Panc1 (cell line): Measurements from ENCODE around the gene FAM110C. TPM values are rescaled to one million over a fixed set of nuclear protein-coding genes. Genes with fewer than 3 reads are reported as not detected.

Source experiments
- ATAC-seq: fragments of 200-7000 bp; cut with Tn5 transposase; 2 replicates; pipeline ENCODE4 v1.9.1; 2020; ENCODE audit warnings: mild to moderate bottlenecking, moderate library complexity
- BruUV-seq: library from RNA; stranded (reverse); fragments of 400-500 nt; replicated peaks from 2 replicates; lab custom pipeline; 2021; lab: Mats Ljungman, UMichigan
- CTCF ChIA-PET: fragments of 300-600 bp; sonication (Branson Sonifier 250); formaldehyde crosslinking; loops from one replicate; lab custom pipeline; 2022; ENCODE audit warnings: antibody characterized with exemption; lab: Charles Lee
- POLR2A ChIA-PET: fragments of 300-600 bp; sonication (Branson Sonifier 250); formaldehyde crosslinking; loops from one replicate; lab custom pipeline; 2022; ENCODE audit warnings: antibody characterized with exemption; lab: Charles Lee
- DNase-seq: peaks from one replicate; pipeline ENCODE4 v3.0.0-alpha.2; 2010; ENCODE audit warnings: low read depth, low spot score
- H3K27ac ChIP-seq: 2 replicates; pipeline ENCODE4 v1.5.1; 2011; ENCODE audit warnings: mild to moderate bottlenecking, low read length, inconsistent platforms
- H3K27me3 ChIP-seq: fragments of 200-500 bp; sonication (Bioruptor generic); 2 replicates; pipeline ENCODE4 v1.6.0; 2014; ENCODE audit warnings: low read length, inconsistent platforms; ENCODE audit not compliant: control insufficient read depth, insufficient read depth
- H3K36me3 ChIP-seq: fragments of 200-500 bp; sonication (Bioruptor generic); 2 replicates; pipeline ENCODE4 v1.5.1; 2014; ENCODE audit warnings: inconsistent platforms, mild to moderate bottlenecking, low read length, moderate library complexity; ENCODE audit not compliant: control insufficient read depth, insufficient read depth
- H3K4me1 ChIP-seq: 2 replicates; pipeline ENCODE4 v1.5.1; 2011; ENCODE audit warnings: inconsistent platforms, mild to moderate bottlenecking, low read length, moderate library complexity; ENCODE audit not compliant: control insufficient read depth, insufficient read depth
- H3K4me3 ChIP-seq, 2 experiments: 2 replicates each; pipeline ENCODE4 v1.5.1; 2011 to 2012; ENCODE audit warnings: low read depth in 2 of 2, low read length in 2 of 2, mild to moderate bottlenecking in 2 of 2, inconsistent platforms in 1 of 2, moderate library complexity in 1 of 2
- H3K9me3 ChIP-seq: fragments of 200-500 bp; sonication (Bioruptor generic); 2 replicates; pipeline ENCODE4 v1.5.1; 2014; ENCODE audit warnings: low read depth, mild to moderate bottlenecking, inconsistent platforms, low read length, moderate library complexity; ENCODE audit not compliant: control insufficient read depth, insufficient read depth
- CTCF ChIP-seq: fragments of 450-650 bp; IDR thresholded peaks from 2 replicates; pipeline ENCODE4 v1.5.1; 2017; ENCODE audit warnings: mild to moderate bottlenecking
- POLR2AphosphoS5 ChIP-seq: IDR thresholded peaks from 2 replicates; pipeline ENCODE4 v1.6.1; 2012; ENCODE audit warnings: mild to moderate bottlenecking, low read depth, low read length, moderate library complexity
- SIN3A ChIP-seq: IDR thresholded peaks from 2 replicates; pipeline ENCODE4 v1.6.1; 2012; ENCODE audit warnings: low read depth, mild to moderate bottlenecking, low read length, moderate library complexity, borderline replicate concordance; ENCODE audit not compliant: insufficient read depth
- TCF7L2 ChIP-seq: IDR thresholded peaks from 2 replicates; pipeline ENCODE4 v1.6.1; 2011; ENCODE audit warnings: mild to moderate bottlenecking, low read depth, low read length, inconsistent platforms
- in situ Hi-C: cut with HindIII; loops from 2 replicates; pipeline ENCODE4 v1.10.0; 2016; ENCODE audit warnings: low sequenced_read_pairs, low pct_unique_long_range_greater_than_20kb
- intact Hi-C: fragments of 100-400 bp; cut with micrococcal nuclease; formaldehyde crosslinking; loops from one replicate; pipeline ENCODE4 v1.10.0; 2022; ENCODE audit not compliant: unreplicated experiment
- total RNA-seq: library from RNA; stranded (reverse); gene quantifications from one replicate; pipeline ENCODE4 v1.2.1, GENCODE V29; 2021; ENCODE audit not compliant: unreplicated experiment
- TF ChIP-seq, protein P1 (sequence below), 2 experiments: IDR thresholded peaks; 2 replicates each; pipeline ENCODE4 v1.6.1; 2011 to 2012; ENCODE audit warnings: low read depth in 2 of 2, control low read depth in 1 of 2, low read length in 1 of 2, mild to moderate bottlenecking in 1 of 2, moderate library complexity in 1 of 2; ENCODE audit not compliant: insufficient read depth in 1 of 2

FAM110C gene
- total RNA-seq, 1 experiment from 2014 or later, result 0.13 TPM

GRCh38 chr2:33620-34019 is 12.7 kb downstream of the FAM110C start:
- no TSS peak for BruUV-seq
- Histone ChIP-seq H3K4me3 (no peak overlapping the region), H3K4me1 (no peaks in the 10 kb centered on the region), H3K27ac (no peak overlapping the region), H3K9me3 (no peaks in the 10 kb centered on the region), H3K36me3 (no peaks in the 10 kb centered on the region), H3K27me3 (peaks cover 2% of the 10 kb centered on the region; the same call in 1 of the 2 replicates)
- in situ Hi-C loops (no loop called here), intact Hi-C loops (no loop called here)
- TF ChIP-seq CTCF, result no peak
- no peak for TF ChIP-seq SIN3A
- TF ChIP-seq POLR2AphosphoS5, result no peak
- TF ChIP-seq, protein P1, sequence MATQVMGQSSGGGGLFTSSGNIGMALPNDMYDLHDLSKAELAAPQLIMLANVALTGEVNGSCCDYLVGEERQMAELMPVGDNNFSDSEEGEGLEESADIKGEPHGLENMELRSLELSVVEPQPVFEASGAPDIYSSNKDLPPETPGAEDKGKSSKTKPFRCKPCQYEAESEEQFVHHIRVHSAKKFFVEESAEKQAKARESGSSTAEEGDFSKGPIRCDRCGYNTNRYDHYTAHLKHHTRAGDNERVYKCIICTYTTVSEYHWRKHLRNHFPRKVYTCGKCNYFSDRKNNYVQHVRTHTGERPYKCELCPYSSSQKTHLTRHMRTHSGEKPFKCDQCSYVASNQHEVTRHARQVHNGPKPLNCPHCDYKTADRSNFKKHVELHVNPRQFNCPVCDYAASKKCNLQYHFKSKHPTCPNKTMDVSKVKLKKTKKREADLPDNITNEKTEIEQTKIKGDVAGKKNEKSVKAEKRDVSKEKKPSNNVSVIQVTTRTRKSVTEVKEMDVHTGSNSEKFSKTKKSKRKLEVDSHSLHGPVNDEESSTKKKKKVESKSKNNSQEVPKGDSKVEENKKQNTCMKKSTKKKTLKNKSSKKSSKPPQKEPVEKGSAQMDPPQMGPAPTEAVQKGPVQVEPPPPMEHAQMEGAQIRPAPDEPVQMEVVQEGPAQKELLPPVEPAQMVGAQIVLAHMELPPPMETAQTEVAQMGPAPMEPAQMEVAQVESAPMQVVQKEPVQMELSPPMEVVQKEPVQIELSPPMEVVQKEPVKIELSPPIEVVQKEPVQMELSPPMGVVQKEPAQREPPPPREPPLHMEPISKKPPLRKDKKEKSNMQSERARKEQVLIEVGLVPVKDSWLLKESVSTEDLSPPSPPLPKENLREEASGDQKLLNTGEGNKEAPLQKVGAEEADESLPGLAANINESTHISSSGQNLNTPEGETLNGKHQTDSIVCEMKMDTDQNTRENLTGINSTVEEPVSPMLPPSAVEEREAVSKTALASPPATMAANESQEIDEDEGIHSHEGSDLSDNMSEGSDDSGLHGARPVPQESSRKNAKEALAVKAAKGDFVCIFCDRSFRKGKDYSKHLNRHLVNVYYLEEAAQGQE (IDR thresholded peaks at IDR 0.05; ENCODE audit: insufficient read depth in 1 of 2, low read depth in 2 of 2, low read length in 1 of 2), result no peak
- no peak for TF ChIP-seq TCF7L2
- POLR2A ChIA-PET, result no interaction called here
- ATAC-seq, result peak; percentile 45; the same call in 1 of the 2 replicates
- DNase-seq, result no peak
- CTCF ChIA-PET, result no interaction called here

DNA sequence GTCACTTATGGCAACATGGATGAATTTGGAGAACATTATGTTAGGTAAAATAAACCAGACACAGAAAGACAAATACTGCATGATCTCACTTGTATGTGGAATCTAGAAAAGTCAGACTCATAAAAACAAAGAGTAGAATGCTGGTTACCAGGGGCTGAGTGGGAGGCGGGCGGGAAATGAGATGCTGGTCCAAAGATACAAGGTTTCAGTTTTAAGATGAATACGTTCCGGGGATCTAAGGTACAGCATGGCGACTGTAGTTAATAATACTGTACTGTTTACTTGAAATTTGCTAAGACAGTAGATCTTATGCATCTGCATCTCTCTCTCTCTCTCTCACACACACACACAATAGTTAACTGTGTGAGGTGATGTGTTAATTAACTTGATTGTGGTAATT is 14.2 kb downstream of the FAM110C start:
- in situ Hi-C loops (no loop called here), intact Hi-C loops (no loop called here)
- H3K27ac ChIP-seq, result no peak overlapping the region
- no peaks in the 10 kb centered on the region for H3K36me3 ChIP-seq
- no peak overlapping the region for H3K4me3 ChIP-seq
- TF ChIP-seq CTCF, result no peak
- no peak for TF ChIP-seq SIN3A
- TF ChIP-seq, protein P1 (IDR thresholded peaks at IDR 0.05; ENCODE audit: insufficient read depth in 1 of 2, low read depth in 2 of 2, low read length in 1 of 2), result no peak
- no peaks in the 10 kb centered on the region for H3K4me1 ChIP-seq
- no peaks in the 10 kb centered on the region for H3K9me3 ChIP-seq
- no TSS peak for BruUV-seq
- no peaks in the 10 kb centered on the region for H3K27me3 ChIP-seq
- ATAC-seq (no peak), DNase-seq (no peak)
- POLR2A ChIA-PET, result no interaction called here
- CTCF ChIA-PET, result no interaction called here
